GM19035 (cell line): ENCODE data around the gene KRT76.
"Not testable (repeated sequence)": the region's sequence is repeated elsewhere in the genome, so short reads cannot be mapped to it uniquely, and the experiment has no call there.

ENCODE experiments used
- ATAC-seq: cut with Tn5 transposase; IDR thresholded peaks from one replicate; pipeline ENCODE4 v1.9.1; 2021; ENCODE audit not compliant: unreplicated experiment

The KRT76 gene

GRCh38 chr12:52763036-52763659, 14.0 kb downstream of the KRT76 start:
- ATAC-seq, result no peak

- ATAC-seq, result no peak
Measured at GRCh38 chr12:52761802-52762201, 15.3 kb downstream of the KRT76 start.

- ATAC-seq, result not testable (repeated sequence)
Measured at GRCh38 chr12:52761218-52761617, 15.9 kb downstream of the KRT76 start.

- no peak for ATAC-seq
Measured at GRCh38 chr12:52760623-52761022, 16.5 kb downstream of the KRT76 start.

- ATAC-seq, result no peak
Measured at GRCh38 chr12:52759695-52760094, 17.4 kb downstream of the KRT76 start.

GRCh38 chr12:52759218-52759617, 17.9 kb downstream of the KRT76 start:
- no peak for ATAC-seq

- ATAC-seq, result no peak
Measured at GRCh38 chr12:52757449-52758176, 19.5 kb downstream of the KRT76 start.

GRCh38 chr12:52756281-52756960, 20.7 kb downstream of the KRT76 start:
- ATAC-seq, result no peak

- no peak for ATAC-seq
Measured at GRCh38 chr12:52755533-52755932, 21.6 kb downstream of the KRT76 start.

- ATAC-seq, result no peak
Measured at GRCh38 chr12:52754135-52754534, 23.0 kb downstream of the KRT76 start.

GRCh38 chr12:52753283-52753682, 23.9 kb downstream of the KRT76 start:
- ATAC-seq, result no peak

GRCh38 chr12:52752516-52752915, 24.6 kb downstream of the KRT76 start:
- no peak for ATAC-seq

GRCh38 chr12:52751795-52752194, 25.4 kb downstream of the KRT76 start:
- ATAC-seq, result no peak

GRCh38 chr12:52750532-52750931, 26.6 kb downstream of the KRT76 start:
- not testable (repeated sequence) for ATAC-seq

GRCh38 chr12:52749827-52750226, 27.3 kb downstream of the KRT76 start:
- no peak for ATAC-seq

GRCh38 chr12:52748578-52748977, 28.6 kb downstream of the KRT76 start:
- no peak for ATAC-seq

GRCh38 chr12:52745554-52745953, 31.6 kb downstream of the KRT76 start:
- no peak for ATAC-seq

GRCh38 chr12:52744493-52745156, 32.5 kb downstream of the KRT76 start:
- ATAC-seq, result no peak

GRCh38 chr12:52742822-52743457, 34.2 kb downstream of the KRT76 start:
- no peak for ATAC-seq

GRCh38 chr12:52742196-52742580, 35.0 kb downstream of the KRT76 start:
- no peak for ATAC-seq
